Endodermal cell (in vitro differentiated cells): Measurements from ENCODE around the gene LVRN. TPM values are rescaled to one million over a fixed set of nuclear protein-coding genes. Genes with fewer than 3 reads are reported as not detected.

Experiments
- DNase-seq: peaks from one replicate; pipeline ENCODE4 v3.0.0-alpha.2; 2017
- H3K27ac ChIP-seq: 2 replicates; pipeline ENCODE4 v1.5.1; 2013; ENCODE audit warnings: mild to moderate bottlenecking, low read depth, low read length, moderate library complexity
- H3K27me3 ChIP-seq: 2 replicates; pipeline ENCODE4 v1.6.1; 2013; ENCODE audit warnings: mild to moderate bottlenecking, low read length, moderate library complexity; ENCODE audit not compliant: insufficient read depth, control insufficient read depth, poor library complexity, severe bottlenecking
- H3K36me3 ChIP-seq: 2 replicates; pipeline ENCODE4 v1.7.0; 2013; ENCODE audit warnings: mild to moderate bottlenecking, low read length, moderate library complexity; ENCODE audit not compliant: control insufficient read depth, insufficient read depth
- H3K4me1 ChIP-seq: one replicate; pipeline ENCODE4 v1.7.0; 2013; ENCODE audit warnings: low read length; ENCODE audit not compliant: control insufficient read depth, insufficient read depth
- H3K4me3 ChIP-seq: 2 replicates; pipeline ENCODE4 v1.5.1; 2013; ENCODE audit warnings: mild to moderate bottlenecking, low read length, moderate library complexity
- H3K9ac ChIP-seq: 2 replicates; pipeline ENCODE4 v1.6.1; 2013; ENCODE audit warnings: mild to moderate bottlenecking, low read length, moderate library complexity; ENCODE audit not compliant: poor library complexity, severe bottlenecking; ENCODE audit errors: extremely low read depth
- H3K9me3 ChIP-seq: 2 replicates; pipeline ENCODE4 v1.6.1; 2013; ENCODE audit warnings: mild to moderate bottlenecking, low read length, moderate library complexity; ENCODE audit not compliant: control insufficient read depth
- H3K27ac Mint-ChIP-seq: 2 replicates; pipeline ENCODE4 v1.8.0; 2020; ENCODE audit warnings: mixed read lengths
- H3K27me3 Mint-ChIP-seq: 2 replicates; pipeline ENCODE4 v1.8.0; 2021; ENCODE audit warnings: mild to moderate bottlenecking, mixed read lengths; ENCODE audit not compliant: insufficient read depth
- H3K36me3 Mint-ChIP-seq: 2 replicates; pipeline ENCODE4 v1.8.0; 2020; ENCODE audit warnings: low read depth, mixed read lengths
- H3K4me1 Mint-ChIP-seq: 2 replicates; pipeline ENCODE4 v1.8.0; 2020; ENCODE audit warnings: mixed read lengths
- H3K4me3 Mint-ChIP-seq: 2 replicates; pipeline ENCODE4 v1.8.0; 2020; ENCODE audit warnings: mild to moderate bottlenecking, moderate library complexity, mixed read lengths
- H3K9me3 Mint-ChIP-seq: 2 replicates; pipeline ENCODE4 v1.8.0; 2020; ENCODE audit warnings: mild to moderate bottlenecking, mixed read lengths
- WGBS, 2 experiments: methylation state at CpG; one replicate each; pipeline versions ENCODE4 v1.1.5 to v1.1.7; 2013; ENCODE audit warnings: missing lambda C conversion rate in 2 of 2, mixed read lengths in 1 of 2; ENCODE audit not compliant: insufficient coverage in 1 of 2, insufficient read length in 1 of 2; 5-methylcytosine and 5-hydroxymethylcytosine counted together
- total RNA-seq, 2 donors: library from RNA; stranded (reverse); fragmentation: NEBNext Ultra II Directional in 1 of 2; extraction: Animal tissue kit (Norgen Biotek cat#: 25700) in 1 of 2; gene quantifications; 2 replicates in 1 of 2; 3 replicates in 1 of 2; pipeline ENCODE4 v1.2.1, GENCODE V29; 2021
- TF ChIP-seq, protein P1 (sequence below): fragments of 200-600 bp; sonication (generic); conservative IDR thresholded peaks from 2 replicates; pipeline ENCODE4 v1.5.0; 2021; ENCODE audit warnings: antibody characterized with exemption, mild to moderate bottlenecking

Gene LVRN
- total RNA-seq, 2 donors from 2014 or later, result 0.26 to 0.38 TPM

DNA sequence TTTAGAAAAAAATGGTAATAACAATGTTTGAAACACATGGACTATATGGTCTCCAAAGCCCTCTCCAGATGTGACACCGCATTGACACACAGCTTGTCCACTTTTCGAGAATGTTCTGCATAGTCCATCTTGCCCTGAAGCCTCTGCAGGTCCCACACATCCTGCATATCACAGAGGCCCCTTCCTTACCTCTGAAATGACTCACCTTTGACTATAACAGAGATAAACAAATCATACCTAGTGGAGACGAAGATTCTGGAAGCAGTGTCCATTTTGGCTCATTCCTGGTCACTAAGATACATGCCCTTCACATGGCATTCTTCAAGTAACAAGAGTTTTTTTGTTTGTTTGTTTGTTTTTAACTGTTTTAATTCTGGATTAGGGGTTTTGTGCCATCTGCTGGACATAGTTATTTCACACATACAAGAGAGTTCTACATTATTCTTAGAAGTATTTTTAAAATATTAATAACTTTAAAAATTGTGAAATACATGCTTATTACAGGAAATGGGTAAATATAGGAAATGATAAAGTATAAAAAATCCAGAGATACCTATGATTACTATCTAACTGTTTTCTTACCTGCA is 75.1 kb downstream of the LVRN start:
- Mint-ChIP-seq H3K27me3 (no peaks in the 10 kb centered on the region), H3K27ac (no peak overlapping the region), H3K4me1 (peaks cover 8% of the 10 kb centered on the region), H3K9me3 (no peaks in the 10 kb centered on the region), H3K4me3 (no peak overlapping the region), H3K36me3 (no peaks in the 10 kb centered on the region)
- H3K4me3 ChIP-seq, result no peak overlapping the region
- TF ChIP-seq, protein P1, sequence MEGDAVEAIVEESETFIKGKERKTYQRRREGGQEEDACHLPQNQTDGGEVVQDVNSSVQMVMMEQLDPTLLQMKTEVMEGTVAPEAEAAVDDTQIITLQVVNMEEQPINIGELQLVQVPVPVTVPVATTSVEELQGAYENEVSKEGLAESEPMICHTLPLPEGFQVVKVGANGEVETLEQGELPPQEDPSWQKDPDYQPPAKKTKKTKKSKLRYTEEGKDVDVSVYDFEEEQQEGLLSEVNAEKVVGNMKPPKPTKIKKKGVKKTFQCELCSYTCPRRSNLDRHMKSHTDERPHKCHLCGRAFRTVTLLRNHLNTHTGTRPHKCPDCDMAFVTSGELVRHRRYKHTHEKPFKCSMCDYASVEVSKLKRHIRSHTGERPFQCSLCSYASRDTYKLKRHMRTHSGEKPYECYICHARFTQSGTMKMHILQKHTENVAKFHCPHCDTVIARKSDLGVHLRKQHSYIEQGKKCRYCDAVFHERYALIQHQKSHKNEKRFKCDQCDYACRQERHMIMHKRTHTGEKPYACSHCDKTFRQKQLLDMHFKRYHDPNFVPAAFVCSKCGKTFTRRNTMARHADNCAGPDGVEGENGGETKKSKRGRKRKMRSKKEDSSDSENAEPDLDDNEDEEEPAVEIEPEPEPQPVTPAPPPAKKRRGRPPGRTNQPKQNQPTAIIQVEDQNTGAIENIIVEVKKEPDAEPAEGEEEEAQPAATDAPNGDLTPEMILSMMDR, result peak; percentile 57
- H3K27me3 ChIP-seq, result no peaks in the 10 kb centered on the region
- no peaks in the 10 kb centered on the region for H3K36me3 ChIP-seq
- H3K27ac ChIP-seq, result no peak overlapping the region
- H3K9ac ChIP-seq, result no peak overlapping the region
- no peaks in the 10 kb centered on the region for H3K4me1 ChIP-seq
- no peaks in the 10 kb centered on the region for H3K9me3 ChIP-seq
- DNase-seq, result no peak
- WGBS, 2 experiments, result 79 to 94% methylated on average over 2 to 3 of the region's 3 CpGs

DNA sequence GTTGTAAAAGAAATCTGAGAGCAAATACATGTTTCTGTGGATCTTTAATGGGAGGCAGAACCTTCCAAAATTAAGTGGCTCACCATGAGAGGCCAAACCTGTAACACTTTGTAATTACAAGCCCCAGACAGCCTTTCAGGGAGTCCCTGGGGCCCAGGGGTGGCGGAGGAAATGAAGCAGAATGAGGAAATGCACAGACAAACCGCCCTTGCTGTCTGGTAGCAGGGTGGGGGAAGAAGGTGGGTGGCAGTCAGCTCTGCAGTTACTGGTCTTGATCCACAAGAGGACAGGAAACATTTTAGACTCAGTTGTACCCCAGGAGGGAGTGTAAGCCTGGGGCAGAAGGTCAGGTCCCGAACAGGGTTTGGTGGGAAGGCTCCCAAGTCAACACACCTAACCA is 76.5 kb downstream of the LVRN start:
- Histone ChIP-seq H3K9ac (no peak overlapping the region), H3K36me3 (no peaks in the 10 kb centered on the region), H3K4me1 (no peaks in the 10 kb centered on the region), H3K27me3 (no peaks in the 10 kb centered on the region), H3K27ac (no peak overlapping the region), H3K9me3 (no peaks in the 10 kb centered on the region), H3K4me3 (no peak overlapping the region)
- TF ChIP-seq, protein P1, result no peak
- Mint-ChIP-seq H3K27ac (no peak overlapping the region), H3K9me3 (no peaks in the 10 kb centered on the region), H3K36me3 (no peaks in the 10 kb centered on the region), H3K27me3 (no peaks in the 10 kb centered on the region), H3K4me1 (peaks cover 8% of the 10 kb centered on the region), H3K4me3 (no peak overlapping the region)
- WGBS, 2 experiments, result 89% methylated on average over 3 of the region's 3 CpGs; no CpG with 5 or more reads in 1 of the 2 experiments
- DNase-seq, result no peak

DNA sequence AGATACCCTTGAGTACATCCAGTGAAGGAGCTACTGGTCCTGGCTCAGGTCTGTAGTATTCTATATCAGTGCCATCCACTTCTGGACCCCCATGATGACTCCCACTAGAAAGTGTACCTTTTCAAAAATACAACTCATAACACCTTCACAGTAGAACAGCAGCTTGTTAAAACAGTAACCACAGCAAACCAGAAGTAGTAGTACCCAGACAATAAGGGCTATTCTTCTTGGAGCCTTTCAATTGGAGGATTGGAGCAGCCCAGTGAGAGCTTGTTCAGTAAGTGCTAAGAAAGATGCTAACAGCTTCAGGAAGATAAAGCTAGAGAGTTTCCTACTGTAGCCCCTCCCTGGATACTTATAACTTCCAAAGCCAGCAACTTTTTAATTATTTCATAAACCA is 80.1 kb downstream of the LVRN start:
- H3K27ac ChIP-seq, result no peak overlapping the region
- no peaks in the 10 kb centered on the region for H3K27me3 ChIP-seq
- no peak overlapping the region for H3K9ac ChIP-seq
- Mint-ChIP-seq H3K4me1 (peaks cover 8% of the 10 kb centered on the region), H3K27ac (no peak overlapping the region), H3K9me3 (no peaks in the 10 kb centered on the region), H3K27me3 (no peaks in the 10 kb centered on the region), H3K36me3 (no peaks in the 10 kb centered on the region), H3K4me3 (no peak overlapping the region)
- DNase-seq, result no peak
- no peaks in the 10 kb centered on the region for H3K4me1 ChIP-seq
- no peak overlapping the region for H3K4me3 ChIP-seq
- H3K9me3 ChIP-seq, result no peaks in the 10 kb centered on the region
- no peaks in the 10 kb centered on the region for H3K36me3 ChIP-seq
- TF ChIP-seq, protein P1, result no peak
